GM19240 (cell line): ENCODE results near the gene NUP50.

Source experiments
- DNase-seq: peaks from one replicate; pipeline ENCODE4 v3.0.0; 2011; ENCODE audit warnings: low spot score; ENCODE audit not compliant: insufficient read length

NUP50 gene

DNA sequence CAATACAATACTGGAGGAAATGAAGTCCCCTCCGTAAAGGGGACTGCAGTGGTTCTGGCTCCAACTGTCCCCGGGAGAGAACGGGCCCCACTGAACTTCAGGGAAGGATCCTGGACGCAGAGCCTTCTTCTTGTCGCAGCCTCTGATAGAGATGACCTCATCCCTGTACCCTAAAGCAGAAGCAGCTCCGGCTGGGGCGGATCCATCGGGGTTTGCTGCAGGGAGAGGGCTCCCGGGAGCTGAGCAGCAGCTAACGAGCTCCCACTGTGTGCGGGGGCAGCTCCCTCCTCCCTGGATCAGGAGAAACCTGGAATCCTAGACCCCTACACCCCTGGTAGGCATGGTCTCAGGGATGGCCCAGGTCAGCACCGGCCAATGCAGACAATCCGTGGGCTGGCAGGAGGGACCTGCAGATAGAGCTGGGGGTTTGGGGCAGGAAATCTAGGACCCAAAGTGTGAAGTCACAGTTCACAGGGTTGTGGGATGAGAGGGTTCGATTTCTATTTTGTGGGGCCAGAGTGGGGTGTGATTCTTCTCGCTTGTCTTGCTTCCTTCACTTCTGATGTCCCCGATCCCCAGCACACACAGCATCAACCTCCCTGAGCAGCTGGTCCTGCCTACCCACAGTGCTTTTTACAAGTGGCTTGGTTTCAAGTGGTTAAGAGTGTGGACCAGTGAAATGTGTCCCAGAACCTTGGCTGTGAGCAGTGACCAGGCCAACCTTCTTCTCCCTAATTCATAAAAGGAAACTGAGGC lies 64.1 kb downstream of the NUP50 start:
- no peak for DNase-seq

- DNase-seq = no peak
Observed at GRCh38 chr22:45228401-45228754, 64.7 kb downstream of the NUP50 start.

DNA sequence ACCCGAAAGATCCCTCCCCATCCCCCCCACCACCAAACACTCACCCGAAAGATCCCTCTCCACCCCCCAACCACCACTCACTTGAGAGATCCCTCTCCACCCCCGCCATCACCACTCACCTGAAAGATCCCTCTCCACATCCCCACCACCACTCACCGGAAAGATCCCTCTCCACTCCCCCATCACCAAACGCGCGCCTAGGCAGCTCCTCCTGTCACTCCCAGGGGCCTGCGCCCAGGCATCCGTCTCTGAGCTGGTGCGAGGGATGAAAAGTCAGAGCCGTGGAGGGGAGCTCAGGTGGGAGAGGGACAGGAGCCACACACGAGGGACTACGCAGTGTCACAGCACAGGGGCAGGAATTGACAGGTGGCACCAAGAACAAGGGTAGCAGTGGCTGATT lies 65.5 kb downstream of the NUP50 start:
- no peak for DNase-seq

DNA sequence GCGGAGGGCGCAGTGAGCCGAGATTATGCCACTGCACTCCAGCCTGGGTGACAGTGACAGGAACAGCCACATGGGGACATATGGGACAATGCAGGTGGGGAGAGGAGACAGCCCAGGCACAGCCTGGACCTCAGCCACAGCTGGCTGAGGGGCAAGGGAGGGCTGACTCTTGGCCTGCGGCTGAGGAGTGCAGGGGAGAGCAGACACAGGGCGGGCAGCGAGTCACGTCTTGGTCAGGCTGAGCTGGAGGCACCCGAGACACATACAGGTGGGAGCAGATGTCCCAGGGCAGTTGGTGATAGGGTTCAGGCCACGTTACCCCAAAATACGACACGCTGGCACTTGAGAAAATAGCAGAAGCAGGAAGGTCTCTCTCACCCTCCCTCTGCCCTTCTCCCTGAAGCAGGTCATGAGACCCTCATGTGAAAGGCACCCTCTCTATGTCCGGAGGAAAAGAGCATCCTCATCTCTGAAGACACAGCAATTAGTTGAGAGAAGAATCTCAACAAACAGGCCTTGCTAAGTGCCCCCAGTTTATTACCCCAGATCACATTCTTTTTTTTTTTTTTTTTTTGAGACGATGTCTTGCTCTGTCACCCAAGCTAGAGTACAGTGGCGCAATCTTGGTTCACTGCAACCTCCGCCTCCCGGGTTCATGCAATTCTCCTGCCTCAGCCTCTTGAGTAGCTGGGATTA lies 66.4 kb downstream of the NUP50 start:
- no peak for DNase-seq

DNA sequence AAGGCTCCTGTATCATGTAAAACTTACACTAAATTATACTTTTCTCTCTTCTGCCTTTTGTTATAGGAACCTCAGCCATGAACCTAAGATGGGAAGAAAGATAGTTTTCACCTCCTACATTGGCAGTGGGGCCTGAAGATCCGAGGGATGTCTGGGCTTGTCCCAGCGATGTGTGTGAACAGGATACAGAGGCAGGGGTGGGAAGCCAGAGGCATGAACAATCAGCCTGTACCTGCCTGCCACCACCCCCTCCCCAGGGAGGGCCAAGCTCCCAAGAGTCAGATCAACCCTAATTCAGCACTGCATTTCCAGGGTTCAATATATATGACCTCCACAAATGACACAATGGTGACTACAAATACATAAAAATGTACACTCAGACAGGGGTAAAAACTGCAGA lies 67.6 kb downstream of the NUP50 start:
- DNase-seq = no peak

- no peak for DNase-seq
Observed at GRCh38 chr22:45233386-45233785, 69.7 kb downstream of the NUP50 start.

- DNase-seq = no peak
Observed at GRCh38 chr22:45233827-45234226, 70.1 kb downstream of the NUP50 start.

DNA sequence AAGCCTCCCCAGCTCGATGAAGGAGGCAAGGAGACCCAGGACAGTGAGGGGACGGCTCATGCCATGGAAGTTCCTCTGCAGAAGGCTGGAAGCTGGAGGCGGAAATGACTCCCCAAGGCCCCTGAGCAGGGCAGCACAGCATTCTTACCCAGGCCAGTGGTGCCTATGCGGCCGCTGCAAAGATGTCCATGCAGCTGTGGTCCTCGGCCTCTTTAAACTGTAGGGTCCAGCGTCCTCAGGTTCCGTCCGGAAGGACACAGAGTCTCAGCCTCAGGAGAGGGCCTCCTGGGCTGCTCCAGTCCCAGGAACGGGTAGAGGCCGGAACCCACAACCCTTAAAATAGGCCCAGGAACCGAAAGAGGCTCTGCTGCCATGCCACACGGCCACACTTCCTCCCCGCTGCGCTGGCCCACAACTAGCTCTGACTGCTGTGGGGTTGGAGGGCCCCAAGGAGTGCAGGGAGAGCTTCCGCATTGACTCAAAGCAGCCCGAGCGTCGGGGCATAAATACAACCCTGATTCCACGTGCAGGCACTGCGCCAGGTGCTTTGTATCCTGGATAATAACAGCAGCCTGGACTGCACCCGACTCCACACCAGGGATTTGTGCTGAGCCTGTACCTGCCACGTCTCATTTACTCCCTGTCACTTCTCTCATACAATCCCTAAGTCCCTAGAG lies 71.5 kb downstream of the NUP50 start:
- DNase-seq = peak; percentile 90

GRCh38 chr22:45235851-45236342 lies 72.2 kb downstream of the NUP50 start:
- DNase-seq = no peak

DNA sequence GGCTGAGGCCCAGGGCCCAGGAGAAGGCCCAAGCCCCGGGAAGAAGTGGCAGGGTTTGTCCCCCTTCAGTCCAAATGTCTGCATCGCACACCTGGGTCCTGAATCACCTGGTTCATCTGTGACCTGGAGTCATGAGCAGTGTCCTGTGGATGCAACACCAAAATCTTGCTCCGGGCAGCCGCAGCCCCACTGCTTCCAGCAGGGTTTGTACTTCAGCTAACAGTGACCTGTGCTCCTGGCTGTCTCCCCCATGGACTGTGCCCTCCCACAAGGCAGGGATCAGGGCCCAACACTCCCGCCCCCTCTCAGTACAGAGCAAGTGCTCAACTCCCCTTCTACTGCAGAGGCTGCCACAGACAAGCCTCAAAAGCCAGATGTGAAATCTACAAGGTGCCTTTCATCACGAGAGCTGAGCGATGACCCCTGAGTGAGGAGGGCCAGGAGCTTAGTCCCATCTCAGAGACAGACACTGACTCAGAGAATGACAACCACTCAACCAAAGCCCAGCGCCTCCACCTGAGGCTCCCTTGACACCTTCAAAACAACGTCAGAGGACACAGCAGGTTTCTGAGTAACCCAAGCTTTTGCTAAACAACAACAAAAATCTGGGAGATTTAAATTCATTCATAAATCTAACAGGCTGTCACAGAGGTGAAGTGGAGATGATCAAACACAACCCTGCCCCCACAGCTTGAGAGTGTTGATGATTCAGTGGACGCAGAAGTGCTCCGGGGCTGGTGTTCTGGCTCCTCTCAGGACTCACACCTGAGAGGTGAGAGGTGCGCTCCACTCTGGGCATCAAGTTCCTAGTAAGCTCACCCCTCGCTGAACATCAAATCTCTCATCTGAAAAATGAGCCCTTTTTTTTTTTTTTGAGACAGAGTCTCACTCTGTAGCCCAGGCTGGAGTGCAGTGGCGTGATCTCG lies 73.6 kb downstream of the NUP50 start:
- DNase-seq = no peak
